HG03460 (cell line): ENCODE measurements around the gene HOXD11.

ENCODE experiments used
- ATAC-seq: cut with Tn5 transposase; IDR thresholded peaks from one replicate; pipeline ENCODE4 v1.9.1; 2021; ENCODE audit not compliant: unreplicated experiment

Gene HOXD11

GRCh38 chr2:176106581-176107539 lies at the start of gene HOXD11:
Gene HOXD11 (plus strand): TSS chr2:176107280. CDS start chr2:176107356, 76 bp downstream.
- no peak for ATAC-seq

GRCh38 chr2:176063958-176064357 lies 43.1 kb upstream of the HOXD11 start:
- ATAC-seq = no peak

- no peak for ATAC-seq
These were observed 40.2 kb upstream of the HOXD11 start for GRCh38 chr2:176066645-176067588.

DNA sequence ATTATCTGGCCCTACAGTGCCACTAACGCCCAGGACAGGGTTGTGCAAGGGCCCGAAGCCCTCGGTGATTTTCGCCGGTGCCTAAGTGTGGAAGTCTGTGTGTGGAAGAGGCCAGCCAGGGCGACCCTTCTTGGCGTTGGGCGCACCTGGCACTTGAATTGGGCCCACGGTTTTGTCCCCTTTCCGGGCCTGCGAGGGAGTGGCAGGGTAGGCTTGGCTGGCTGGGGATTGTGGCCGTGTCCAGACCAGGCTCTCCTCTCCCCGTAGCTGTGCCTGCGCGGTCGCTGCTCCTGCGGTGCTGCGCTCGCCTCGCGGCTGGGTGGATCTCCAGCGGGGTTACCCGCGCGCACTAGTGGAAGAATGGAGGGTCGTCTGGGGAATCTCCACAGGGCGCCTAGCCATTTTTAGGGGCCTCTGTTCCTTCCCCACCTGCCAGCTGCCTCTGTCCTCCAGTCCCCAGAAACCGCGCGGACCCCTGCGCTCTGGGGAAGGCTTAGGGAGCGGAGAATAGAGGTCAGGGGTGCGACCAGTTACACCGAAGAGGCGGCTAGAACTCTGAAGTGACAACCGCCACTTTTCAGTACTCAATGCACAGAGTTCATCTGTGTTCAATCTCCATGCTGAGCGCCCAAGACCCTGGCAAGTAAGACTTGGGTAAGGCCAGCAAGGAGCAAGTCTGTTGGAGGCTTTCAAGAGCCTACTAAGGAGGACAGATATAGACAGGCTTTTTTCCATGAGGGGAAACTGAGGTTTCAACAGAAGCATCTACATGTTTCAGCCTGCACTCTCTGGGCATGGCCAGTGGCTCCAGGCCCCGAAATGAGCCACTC lies 39.3 kb upstream of the HOXD11 start:
- ATAC-seq = no peak

DNA sequence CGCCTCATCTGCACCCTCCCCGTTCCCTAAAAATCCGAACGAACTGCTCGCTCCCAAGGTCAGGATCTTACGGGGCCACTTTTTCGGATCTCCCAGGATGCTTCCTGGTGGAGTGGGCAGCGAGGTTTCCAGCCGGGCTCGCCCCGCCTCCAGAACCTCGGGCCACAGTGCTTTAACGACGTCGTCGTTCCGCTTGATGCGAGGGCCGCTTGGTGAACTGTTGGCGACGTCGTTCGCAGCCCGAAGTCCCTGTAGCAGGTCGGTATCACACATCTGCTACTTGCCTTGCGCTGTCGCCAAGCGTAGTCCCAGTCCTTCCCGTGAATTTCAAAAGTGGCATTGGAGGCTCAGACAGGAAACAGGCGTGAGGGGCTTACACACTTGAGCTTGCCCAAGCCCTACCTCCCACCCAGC lies 38.7 kb upstream of the HOXD11 start:
- no peak for ATAC-seq

DNA sequence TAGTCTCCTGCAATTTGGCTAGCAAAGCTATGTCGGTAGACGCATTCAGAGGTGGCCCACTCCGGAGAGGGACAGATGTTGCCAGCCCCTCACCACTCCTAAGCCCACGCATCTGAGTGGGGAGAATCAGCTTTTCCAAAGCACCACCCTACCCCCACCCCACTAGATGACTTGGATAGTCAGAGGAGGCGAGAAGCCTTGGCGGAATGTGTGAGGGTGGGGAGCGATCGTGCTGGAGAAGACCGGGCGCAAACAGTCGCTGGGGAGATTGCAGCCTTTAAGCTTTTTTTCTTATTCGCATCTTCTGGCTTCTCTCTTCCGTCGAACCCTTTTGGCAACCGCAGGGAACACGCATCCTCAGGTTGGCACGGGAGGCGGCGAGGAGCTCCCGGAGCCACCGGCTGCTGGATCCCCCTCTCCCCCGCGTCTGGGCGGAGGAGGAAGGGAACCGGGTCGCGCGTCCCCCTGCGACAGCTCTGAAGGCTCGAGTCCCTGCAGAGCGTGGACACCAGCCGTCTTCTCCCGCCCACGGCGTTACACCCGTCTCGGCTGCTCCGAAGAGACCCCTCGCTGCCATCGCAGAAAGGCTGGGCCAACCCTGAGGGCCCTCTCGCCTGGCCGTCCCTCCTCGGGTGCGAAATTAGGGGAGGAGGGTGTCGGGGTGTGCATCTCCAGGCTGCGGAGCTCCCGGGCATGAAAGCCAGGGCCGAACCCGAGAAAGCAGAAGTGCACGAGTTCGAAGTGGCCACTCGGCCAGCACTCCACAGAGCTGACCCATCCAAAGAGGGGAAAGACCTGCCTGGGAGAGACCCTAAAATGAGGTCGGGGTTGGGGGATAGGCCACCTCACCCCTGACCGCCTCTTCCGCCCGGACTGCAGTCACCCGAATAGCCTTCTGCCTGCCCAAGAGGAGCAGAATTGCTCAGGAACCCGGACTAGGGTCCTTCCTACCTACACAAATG lies 35.5 kb upstream of the HOXD11 start:
- no peak for ATAC-seq

GRCh38 chr2:176072292-176072669 lies 34.8 kb upstream of the HOXD11 start:
- no peak for ATAC-seq

- no peak for ATAC-seq
These were observed 33.9 kb upstream of the HOXD11 start for GRCh38 chr2:176072951-176073904.

DNA sequence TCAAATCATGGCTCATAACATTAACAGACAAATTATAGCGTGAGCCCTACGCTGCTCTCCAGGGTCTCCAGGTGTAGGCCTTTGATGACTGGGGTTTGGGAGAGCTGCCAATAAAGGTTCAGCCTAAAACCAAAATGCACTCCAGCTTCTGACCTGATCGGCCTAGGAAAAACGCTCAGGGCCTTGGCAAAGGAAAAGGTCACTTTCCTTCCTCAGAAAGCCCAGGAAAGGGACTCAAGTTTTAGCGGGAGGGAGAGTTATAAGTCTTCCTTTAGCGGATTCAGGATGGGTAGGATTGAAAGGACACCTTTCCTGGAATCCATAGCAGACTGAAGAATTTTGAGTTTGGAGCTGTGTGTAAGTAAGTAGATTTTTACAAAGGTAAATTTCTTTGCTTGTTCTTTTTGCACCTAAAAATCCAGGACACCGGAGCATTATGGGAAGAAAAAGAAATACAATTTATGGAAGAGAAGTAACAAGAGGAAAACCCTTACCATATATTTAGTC lies 32.1 kb upstream of the HOXD11 start:
- no peak for ATAC-seq

DNA sequence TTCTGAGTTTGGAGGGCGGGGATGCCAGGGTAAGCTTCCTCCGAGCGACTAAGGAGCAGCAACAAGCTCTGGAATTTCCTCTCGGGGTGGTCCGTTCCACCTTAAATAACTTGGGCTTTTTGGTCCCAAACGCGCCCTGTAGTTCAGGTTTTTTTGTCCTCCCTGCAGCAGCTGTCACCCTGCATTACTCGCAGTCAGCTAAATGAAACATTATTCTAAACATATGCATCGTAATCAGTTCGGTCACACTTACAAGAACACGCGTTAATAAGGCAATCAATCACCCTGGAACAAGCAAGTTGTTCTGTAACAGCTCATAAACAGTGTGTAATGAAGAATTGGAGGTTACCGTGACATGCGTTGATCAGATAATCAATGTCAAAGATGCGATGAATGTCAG lies 31.6 kb upstream of the HOXD11 start:
- no peak for ATAC-seq

GRCh38 chr2:176076063-176076462 lies 31.0 kb upstream of the HOXD11 start:
- ATAC-seq = no peak

DNA sequence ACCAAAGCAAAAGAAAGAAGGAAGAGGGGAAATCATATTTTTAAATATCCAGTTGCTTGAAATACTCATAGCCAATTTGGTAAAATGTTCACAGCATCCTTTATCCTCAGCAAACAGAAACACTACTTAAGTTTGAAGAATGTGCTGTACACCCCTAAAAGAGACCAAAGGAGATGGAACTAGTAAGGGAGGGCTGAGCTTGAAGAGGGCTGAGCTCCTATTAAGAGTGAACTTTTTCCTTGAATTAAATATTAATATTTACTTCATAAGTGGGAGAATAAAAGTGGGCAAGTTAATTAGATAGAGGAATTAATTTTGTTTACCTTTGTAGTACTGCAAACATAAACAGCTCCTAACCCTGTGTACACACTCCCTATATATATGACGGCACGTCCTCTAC lies 30.3 kb upstream of the HOXD11 start:
- no peak for ATAC-seq

- ATAC-seq = no peak
These were observed 28.4 kb upstream of the HOXD11 start for GRCh38 chr2:176078541-176079284.

GRCh38 chr2:176079285-176079830 lies 27.7 kb upstream of the HOXD11 start:
- ATAC-seq = no peak

GRCh38 chr2:176079831-176080539 lies 27.1 kb upstream of the HOXD11 start:
- no peak for ATAC-seq

- ATAC-seq = no peak
These were observed 26.3 kb upstream of the HOXD11 start for GRCh38 chr2:176080540-176081375.
